VCaP (cell line): Measurements from ENCODE around the gene EPHB1.
"Not testable (repeated sequence)": the region's sequence is repeated elsewhere in the genome, so short reads cannot be mapped to it uniquely, and the experiment has no call there.

Source experiments
- H3K27ac ChIP-seq: fragments of 450-650 bp; 2 replicates; pipeline ENCODE4 v1.5.1; 2017
- CTCF ChIP-seq: fragments of 450-650 bp; conservative IDR thresholded peaks from 2 replicates; pipeline ENCODE4 v1.5.1; 2017; ENCODE audit warnings: mild to moderate bottlenecking, moderate library complexity

EPHB1 gene

DNA sequence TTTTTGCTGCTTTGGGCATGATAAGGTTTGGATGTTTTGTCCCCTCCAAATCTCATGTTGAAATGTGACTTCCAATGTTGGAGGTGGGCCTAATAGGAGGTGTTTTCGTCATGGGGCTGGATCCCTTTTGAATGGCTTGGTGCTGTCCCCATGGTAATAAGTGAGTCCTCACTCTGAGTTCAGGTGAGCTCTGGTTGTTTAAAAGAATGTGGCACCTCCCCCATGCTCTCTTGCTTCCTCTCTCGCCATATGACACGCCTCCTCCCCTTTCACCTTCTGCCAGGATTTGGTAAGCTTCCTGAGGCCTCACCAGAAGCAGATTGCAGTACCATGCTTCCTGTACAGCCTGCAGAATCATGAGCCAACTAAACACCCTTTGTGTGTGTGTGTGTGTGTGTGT lies 255.5 kb downstream of the EPHB1 start:
- no peak for TF ChIP-seq CTCF
- H3K27ac ChIP-seq: no peak overlapping the region

GRCh38 chr3:135051409-135051973 lies 256.4 kb downstream of the EPHB1 start:
- TF ChIP-seq CTCF: no peak
- no peak overlapping the region for H3K27ac ChIP-seq

- TF ChIP-seq CTCF: no peak
- H3K27ac ChIP-seq: no peak overlapping the region
Observed at GRCh38 chr3:135055449-135055848, 260.4 kb downstream of the EPHB1 start.

GRCh38 chr3:135056084-135056730 lies 261.1 kb downstream of the EPHB1 start:
- H3K27ac ChIP-seq: no peak overlapping the region
- no peak for TF ChIP-seq CTCF

GRCh38 chr3:135056733-135057310 lies 261.8 kb downstream of the EPHB1 start:
- no peak for TF ChIP-seq CTCF
- H3K27ac ChIP-seq: no peak overlapping the region

DNA sequence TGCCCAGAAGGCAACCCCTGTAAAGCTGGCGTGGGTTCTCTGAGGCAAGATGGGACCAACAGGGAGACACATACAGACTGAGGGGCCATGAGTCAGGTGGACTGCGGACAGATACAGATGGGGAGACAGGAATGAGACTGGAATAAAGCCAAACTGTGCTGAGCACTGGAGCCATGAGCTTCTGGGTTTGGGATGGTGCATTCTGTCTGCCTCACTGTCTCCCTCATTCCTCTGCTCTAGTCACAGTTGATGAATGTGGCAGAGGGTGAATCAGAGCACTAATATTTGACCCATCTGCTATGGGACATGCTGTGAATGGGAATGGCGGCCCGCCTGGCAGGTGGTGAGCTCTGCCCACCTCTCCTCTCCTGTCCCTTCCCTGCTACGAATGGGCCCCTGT lies 262.9 kb downstream of the EPHB1 start:
- no peak overlapping the region for H3K27ac ChIP-seq
- no peak for TF ChIP-seq CTCF

GRCh38 chr3:135059580-135059979 lies 264.5 kb downstream of the EPHB1 start:
- no peak overlapping the region for H3K27ac ChIP-seq
- no peak for TF ChIP-seq CTCF

DNA sequence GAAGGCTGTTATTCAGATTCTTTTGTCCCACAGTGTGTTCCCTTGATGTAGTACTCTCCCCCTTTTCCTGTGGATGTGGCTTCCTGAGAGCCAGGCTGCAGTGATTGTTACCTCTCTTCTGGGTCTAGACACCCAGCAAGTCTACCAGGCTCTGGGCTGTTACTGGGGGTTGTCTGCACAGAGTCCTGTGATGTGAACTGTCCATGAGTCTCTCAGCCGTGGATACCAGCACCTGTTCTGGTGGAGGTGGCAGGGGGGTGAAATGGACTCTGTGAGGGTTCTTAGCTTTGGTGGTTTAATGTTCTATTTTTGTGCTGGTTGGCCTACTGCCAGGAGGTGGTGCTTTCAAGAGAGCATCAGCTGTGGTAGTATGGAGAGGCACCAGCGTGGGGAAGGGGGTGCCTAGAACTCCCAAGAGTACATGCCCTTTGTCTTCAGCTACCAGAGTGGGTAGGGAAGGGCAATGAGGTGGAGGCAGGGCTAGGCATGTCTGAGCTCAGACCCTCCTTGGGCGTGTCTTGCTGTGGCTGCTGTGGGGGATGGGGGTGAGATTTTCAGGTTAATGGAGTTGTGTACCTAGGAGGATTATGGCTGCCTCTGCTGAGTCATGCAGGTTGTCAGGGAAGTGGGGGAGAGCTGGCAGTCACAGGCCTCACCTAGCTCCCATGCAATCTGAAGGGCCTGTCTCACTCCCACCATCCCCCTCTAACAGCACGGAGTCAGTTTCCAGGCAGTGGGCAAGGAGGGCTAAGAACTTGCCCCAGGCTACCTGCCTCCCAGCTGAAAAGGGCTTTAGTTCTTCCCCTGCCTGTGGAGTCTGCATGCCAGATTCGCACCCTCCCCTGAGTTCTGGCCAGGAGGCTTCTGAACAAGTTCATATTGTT lies 272.0 kb downstream of the EPHB1 start:
- H3K27ac ChIP-seq: not testable (repeated sequence)
